ENCODE results near the gene AUNIP.

GRCh38 chr1:25895365-25895990 is 36.2 kb upstream of the AUNIP start:
- no peak for TF ChIP-seq EP300 (IDR thresholded peaks at IDR 0.05; ENCODE audit: borderline replicate concordance)
- no peak for TF ChIP-seq CEBPB (IDR thresholded peaks at IDR 0.05)
- TF ChIP-seq TAF1 (IDR thresholded peaks at IDR 0.05; ENCODE audit: low read depth), result no peak
- no peak for TF ChIP-seq YY1 (IDR thresholded peaks at IDR 0.05; ENCODE audit: low read depth)
- TF ChIP-seq, protein P1, sequence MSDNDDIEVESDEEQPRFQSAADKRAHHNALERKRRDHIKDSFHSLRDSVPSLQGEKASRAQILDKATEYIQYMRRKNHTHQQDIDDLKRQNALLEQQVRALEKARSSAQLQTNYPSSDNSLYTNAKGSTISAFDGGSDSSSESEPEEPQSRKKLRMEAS (IDR thresholded peaks at IDR 0.05), result no peak
- peak; percentile 93 for TF ChIP-seq RAD21 (IDR thresholded peaks at IDR 0.05; ENCODE audit: low read depth)
- no peak for TF ChIP-seq TCF12 (IDR thresholded peaks at IDR 0.05; ENCODE audit: low read depth)
- TF ChIP-seq, protein P2, sequence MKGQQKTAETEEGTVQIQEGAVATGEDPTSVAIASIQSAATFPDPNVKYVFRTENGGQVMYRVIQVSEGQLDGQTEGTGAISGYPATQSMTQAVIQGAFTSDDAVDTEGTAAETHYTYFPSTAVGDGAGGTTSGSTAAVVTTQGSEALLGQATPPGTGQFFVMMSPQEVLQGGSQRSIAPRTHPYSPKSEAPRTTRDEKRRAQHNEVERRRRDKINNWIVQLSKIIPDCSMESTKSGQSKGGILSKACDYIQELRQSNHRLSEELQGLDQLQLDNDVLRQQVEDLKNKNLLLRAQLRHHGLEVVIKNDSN (IDR thresholded peaks at IDR 0.05), result no peak
- TF ChIP-seq, protein P3, sequence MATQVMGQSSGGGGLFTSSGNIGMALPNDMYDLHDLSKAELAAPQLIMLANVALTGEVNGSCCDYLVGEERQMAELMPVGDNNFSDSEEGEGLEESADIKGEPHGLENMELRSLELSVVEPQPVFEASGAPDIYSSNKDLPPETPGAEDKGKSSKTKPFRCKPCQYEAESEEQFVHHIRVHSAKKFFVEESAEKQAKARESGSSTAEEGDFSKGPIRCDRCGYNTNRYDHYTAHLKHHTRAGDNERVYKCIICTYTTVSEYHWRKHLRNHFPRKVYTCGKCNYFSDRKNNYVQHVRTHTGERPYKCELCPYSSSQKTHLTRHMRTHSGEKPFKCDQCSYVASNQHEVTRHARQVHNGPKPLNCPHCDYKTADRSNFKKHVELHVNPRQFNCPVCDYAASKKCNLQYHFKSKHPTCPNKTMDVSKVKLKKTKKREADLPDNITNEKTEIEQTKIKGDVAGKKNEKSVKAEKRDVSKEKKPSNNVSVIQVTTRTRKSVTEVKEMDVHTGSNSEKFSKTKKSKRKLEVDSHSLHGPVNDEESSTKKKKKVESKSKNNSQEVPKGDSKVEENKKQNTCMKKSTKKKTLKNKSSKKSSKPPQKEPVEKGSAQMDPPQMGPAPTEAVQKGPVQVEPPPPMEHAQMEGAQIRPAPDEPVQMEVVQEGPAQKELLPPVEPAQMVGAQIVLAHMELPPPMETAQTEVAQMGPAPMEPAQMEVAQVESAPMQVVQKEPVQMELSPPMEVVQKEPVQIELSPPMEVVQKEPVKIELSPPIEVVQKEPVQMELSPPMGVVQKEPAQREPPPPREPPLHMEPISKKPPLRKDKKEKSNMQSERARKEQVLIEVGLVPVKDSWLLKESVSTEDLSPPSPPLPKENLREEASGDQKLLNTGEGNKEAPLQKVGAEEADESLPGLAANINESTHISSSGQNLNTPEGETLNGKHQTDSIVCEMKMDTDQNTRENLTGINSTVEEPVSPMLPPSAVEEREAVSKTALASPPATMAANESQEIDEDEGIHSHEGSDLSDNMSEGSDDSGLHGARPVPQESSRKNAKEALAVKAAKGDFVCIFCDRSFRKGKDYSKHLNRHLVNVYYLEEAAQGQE (IDR thresholded peaks at IDR 0.05; ENCODE audit: low read depth), result no peak
- no peak for TF ChIP-seq CREB1 (IDR thresholded peaks at IDR 0.05; ENCODE audit: low read depth)
